ENCODE data around the gene ARHGEF16. TPM values are rescaled to one million over a fixed set of nuclear protein-coding genes. Genes with fewer than 3 reads are reported as not detected.

ARHGEF16 gene
- total RNA-seq, 6 donors from 2014 or later = 11.9 to 28.9 (median 13.4) TPM

DNA sequence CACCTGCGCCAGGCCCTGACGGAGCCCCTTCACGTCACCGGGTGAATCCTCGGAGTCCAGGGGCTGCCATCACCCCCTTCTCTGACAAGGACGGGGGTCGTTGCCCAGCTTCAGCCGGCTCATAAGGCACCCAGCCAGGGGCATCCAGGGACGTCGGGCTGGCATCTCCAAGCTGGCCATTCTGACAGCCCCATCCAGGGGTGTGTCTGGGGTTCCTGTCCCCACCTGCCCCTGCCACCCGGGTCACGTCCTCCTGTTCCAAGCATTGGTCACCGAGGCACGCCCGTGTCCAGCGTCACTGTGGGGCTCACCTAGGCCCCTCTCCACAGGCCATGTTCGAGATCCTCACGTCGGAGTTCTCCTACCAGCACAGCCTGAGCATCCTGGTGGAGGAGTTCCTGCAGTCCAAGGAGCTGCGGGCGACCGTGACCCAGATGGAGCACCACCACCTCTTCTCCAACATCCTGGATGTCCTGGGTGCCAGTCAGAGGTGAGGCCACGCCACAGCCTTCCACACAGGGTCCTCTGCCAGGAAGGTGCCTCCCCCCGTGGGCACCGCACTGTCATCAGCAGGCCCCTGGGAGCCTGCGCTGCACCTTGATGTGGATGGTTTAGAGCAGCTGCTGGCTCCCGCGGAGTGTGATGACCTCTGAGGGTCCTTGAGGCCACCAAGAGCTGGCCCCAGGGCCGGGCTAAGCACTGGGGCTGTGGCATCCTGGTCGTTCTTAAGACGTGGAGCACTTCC is 14.8 kb downstream of the ARHGEF16 start:
- Histone ChIP-seq H3K27me3 (no peaks in the 10 kb centered on the region), H3K27ac (no peak overlapping the region), H3K9me3 (no peaks in the 10 kb centered on the region), H3K4me3 (no peak overlapping the region), H3K36me3 (peaks cover 0 to 5% (median 2%) of the 10 kb centered on the region in 4 donors), H3K4me1 (no peaks in the 10 kb centered on the region)
- 94 to 95% methylated on average over 9 to 28 of the region's 31 CpGs for WGBS, 2 donors
- peak in 1 of 2 donors; percentile 70 for DNase-seq
- ATAC-seq (ENCODE audit: low FRiP score in 2 of 2) = no peak
- TF ChIP-seq EP300 (IDR thresholded peaks at IDR 0.05) (no peak), POLR2AphosphoS5 (IDR thresholded peaks at IDR 0.05) (no peak), POLR2A (IDR thresholded peaks at IDR 0.05) (no peak)
- TF ChIP-seq, protein P1, sequence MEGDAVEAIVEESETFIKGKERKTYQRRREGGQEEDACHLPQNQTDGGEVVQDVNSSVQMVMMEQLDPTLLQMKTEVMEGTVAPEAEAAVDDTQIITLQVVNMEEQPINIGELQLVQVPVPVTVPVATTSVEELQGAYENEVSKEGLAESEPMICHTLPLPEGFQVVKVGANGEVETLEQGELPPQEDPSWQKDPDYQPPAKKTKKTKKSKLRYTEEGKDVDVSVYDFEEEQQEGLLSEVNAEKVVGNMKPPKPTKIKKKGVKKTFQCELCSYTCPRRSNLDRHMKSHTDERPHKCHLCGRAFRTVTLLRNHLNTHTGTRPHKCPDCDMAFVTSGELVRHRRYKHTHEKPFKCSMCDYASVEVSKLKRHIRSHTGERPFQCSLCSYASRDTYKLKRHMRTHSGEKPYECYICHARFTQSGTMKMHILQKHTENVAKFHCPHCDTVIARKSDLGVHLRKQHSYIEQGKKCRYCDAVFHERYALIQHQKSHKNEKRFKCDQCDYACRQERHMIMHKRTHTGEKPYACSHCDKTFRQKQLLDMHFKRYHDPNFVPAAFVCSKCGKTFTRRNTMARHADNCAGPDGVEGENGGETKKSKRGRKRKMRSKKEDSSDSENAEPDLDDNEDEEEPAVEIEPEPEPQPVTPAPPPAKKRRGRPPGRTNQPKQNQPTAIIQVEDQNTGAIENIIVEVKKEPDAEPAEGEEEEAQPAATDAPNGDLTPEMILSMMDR (IDR thresholded peaks at IDR 0.05) = no peak

- TF ChIP-seq, protein P1 (IDR thresholded peaks at IDR 0.05) = no peak
- WGBS, 2 donors = 87 to 91% methylated on average over 10 to 17 of the region's 17 CpGs
- ATAC-seq (ENCODE audit: low FRiP score in 2 of 2) (no peak), DNase-seq (peak in 1 of 2 donors; percentile 52)
- Histone ChIP-seq H3K9me3 (no peaks in the 10 kb centered on the region), H3K36me3 (peaks cover 0 to 5% (median 2%) of the 10 kb centered on the region in 4 donors), H3K4me1 (no peaks in the 10 kb centered on the region), H3K27ac (no peak overlapping the region), H3K4me3 (no peak overlapping the region), H3K27me3 (no peaks in the 10 kb centered on the region)
Measured at GRCh38 chr1:3469849-3470649, 15.6 kb downstream of the ARHGEF16 start.

- ATAC-seq (ENCODE audit: low FRiP score in 2 of 2) (no peak), DNase-seq (peak in 1 of 2 donors; percentile 75)
- WGBS, 2 donors = 87 to 95% methylated on average over 16 to 22 of the region's 22 CpGs
- H3K4me3 ChIP-seq = no peak overlapping the region
- peaks cover 0 to 5% (median 2%) of the 10 kb centered on the region in 4 donors for H3K36me3 ChIP-seq
- H3K4me1 ChIP-seq = no peaks in the 10 kb centered on the region
- H3K9me3 ChIP-seq = no peaks in the 10 kb centered on the region
- TF ChIP-seq, protein P1 (IDR thresholded peaks at IDR 0.05) = no peak
- TF ChIP-seq EP300 (IDR thresholded peaks at IDR 0.05) (no peak), POLR2A (IDR thresholded peaks at IDR 0.05) (no peak), POLR2AphosphoS5 (IDR thresholded peaks at IDR 0.05) (no peak)
- H3K27ac ChIP-seq = no peak overlapping the region
- H3K27me3 ChIP-seq = no peaks in the 10 kb centered on the region
Measured at GRCh38 chr1:3470650-3471355, 16.3 kb downstream of the ARHGEF16 start.

DNA sequence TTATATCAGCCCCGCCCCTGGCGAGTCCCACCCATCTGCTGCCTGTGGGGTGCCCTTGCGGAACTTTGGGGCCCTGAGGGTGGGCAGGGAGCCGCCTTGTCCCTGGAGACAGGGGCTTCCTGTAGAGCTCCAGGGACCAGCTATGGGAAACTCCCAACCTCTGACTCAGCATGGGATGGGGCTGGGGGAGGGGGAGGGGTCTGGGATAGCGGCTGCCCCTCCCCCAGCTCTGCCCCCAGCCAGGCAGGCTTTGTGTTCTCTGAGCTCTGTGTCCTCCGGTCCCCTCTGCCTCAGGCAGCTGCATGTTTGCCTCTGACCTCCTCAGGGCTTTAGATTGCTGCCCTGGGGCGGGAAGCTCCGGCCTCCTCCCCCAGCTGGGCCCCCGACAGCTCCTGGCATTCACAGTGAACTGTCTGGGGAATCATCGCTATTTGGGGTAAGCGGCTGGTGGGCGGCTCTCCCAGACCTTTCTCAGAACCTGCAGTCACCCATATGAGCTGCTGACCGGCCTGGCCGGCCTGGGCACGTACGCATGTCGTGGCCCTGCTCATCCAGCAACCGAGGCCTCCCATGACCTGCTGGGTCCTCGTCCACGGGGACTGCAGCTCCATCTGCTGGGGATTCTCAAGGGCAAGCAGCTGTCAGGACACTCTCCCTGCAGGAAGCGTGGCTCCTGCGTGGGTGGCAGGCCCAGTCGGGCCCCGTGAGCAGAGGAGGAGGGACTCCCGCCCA is 17.1 kb downstream of the ARHGEF16 start:
- Histone ChIP-seq H3K27me3 (no peaks in the 10 kb centered on the region), H3K27ac (no peak overlapping the region), H3K4me1 (no peaks in the 10 kb centered on the region), H3K9me3 (no peaks in the 10 kb centered on the region), H3K36me3 (peaks cover 0 to 5% (median 2%) of the 10 kb centered on the region in 4 donors), H3K4me3 (no peak overlapping the region)
- no peak for ATAC-seq (ENCODE audit: low FRiP score in 2 of 2)
- WGBS, 2 donors = 48 to 63% methylated on average over 5 to 23 of the region's 25 CpGs
- DNase-seq = peak in 1 of 2 donors; percentile 78
- no peak for TF ChIP-seq POLR2AphosphoS5 (IDR thresholded peaks at IDR 0.05)
- TF ChIP-seq, protein P1 (IDR thresholded peaks at IDR 0.05) = peak in 3 of 6 experiments; percentile 12 to 39 (median 18)
- TF ChIP-seq POLR2A (IDR thresholded peaks at IDR 0.05) = no peak
